H4 (cell line): Measurements from ENCODE around the gene ABCA4. TPM values are rescaled to one million over a fixed set of nuclear protein-coding genes. Genes with fewer than 3 reads are reported as not detected.
"Not testable (repeated sequence)": the region's sequence is repeated elsewhere in the genome, so short reads cannot be mapped to it uniquely, and the experiment has no call there.

Experiments
- DNase-seq: peaks from one replicate; pipeline ENCODE4 v3.0.0-alpha.2; 2015; ENCODE audit warnings: low spot score
- total RNA-seq: library from RNA; depleted of rRNA; stranded (reverse); fragments of >200 nt; shearing (Covaris generic); gene quantifications from 2 replicates; pipeline ENCODE4 v1.2.3, GENCODE V29; 2014

Gene ABCA4
- total RNA-seq, 1 experiment from 2014 or later = 1.1 TPM

DNA sequence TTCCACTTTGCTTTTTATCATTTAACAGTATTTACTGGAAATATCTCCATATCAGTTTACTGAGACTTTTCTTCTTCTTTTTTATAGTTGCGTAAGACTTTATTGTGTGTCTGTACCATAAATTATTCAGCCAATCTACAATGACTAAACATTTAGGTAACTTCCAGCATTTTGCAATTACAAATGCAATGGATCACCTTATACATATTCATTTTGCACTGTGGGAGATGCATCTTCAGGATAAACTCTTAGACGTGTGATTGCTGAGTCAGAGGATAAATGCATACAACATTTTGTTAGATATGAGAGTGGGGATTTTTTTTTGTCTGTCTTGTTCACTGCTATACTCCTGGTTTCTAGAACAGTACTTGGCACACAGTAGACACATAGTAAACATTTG is 116.0 kb downstream of the ABCA4 start:
- no peak for DNase-seq

DNA sequence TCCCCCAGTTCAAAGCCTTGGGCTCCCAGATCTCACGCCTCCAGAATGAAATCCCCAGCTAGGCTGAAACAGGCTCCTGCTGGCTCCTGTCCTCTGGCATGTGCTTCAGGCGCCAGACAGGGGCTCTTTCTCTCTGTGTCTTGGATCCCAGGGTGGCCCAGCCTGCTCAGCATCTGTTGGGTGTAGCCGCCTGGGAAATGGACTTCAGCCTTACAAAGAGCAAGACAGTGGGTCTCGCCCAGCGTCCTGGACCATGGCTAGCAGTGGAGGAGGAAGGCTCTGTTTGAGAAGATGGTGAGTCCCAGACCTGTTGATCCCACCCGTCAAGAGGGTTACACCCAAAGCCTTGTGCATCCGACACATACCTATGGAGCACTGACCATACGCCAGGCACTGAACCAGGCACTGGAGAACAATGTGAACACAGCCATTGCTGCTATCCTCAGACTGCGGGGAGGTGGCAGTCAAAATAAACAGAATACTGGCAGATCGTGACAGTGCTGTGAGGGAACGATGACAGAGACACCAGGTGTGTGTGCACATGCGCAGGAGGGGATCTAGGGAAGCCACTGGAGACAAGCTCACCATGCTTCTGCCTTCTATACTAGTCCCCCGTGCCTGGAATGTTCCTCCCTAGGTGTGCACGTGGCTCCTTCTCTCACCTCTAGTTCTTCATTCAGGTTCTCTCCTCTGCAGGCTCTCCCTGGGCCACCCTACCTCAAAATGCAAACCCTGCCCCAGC is 118.7 kb downstream of the ABCA4 start:
- DNase-seq = no peak

DNA sequence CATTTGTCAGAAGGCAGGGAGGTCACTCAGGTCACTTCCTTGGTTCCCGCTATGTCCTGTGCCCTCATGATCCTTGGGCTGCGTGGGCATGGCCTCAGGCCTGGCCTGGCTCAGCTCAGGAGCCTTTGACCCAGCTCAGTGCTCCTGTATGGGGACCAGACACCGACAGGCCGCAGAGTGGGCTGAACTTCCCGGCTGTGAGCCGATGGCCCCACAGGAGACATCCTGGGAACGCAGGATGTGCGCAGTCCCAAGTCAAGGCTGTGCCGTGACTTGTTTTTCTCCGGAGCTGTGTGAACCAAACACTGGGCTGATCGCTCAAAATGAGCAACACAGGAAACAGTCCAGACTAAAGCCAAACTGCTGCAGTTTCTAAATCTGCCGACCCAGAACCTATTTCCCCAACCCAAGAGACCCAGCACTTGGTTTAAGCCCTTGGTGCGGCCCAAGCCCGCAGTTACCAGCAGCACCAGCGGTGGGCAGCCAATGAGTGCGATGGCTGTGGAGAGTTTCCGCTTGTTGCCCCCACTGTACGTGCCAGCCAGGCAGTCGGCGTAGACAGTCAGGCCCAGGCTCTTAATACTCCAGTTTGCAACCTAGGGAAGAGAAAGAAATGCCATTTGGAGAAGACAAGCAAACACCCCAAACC is 119.4 kb downstream of the ABCA4 start:
- DNase-seq = no peak

DNA sequence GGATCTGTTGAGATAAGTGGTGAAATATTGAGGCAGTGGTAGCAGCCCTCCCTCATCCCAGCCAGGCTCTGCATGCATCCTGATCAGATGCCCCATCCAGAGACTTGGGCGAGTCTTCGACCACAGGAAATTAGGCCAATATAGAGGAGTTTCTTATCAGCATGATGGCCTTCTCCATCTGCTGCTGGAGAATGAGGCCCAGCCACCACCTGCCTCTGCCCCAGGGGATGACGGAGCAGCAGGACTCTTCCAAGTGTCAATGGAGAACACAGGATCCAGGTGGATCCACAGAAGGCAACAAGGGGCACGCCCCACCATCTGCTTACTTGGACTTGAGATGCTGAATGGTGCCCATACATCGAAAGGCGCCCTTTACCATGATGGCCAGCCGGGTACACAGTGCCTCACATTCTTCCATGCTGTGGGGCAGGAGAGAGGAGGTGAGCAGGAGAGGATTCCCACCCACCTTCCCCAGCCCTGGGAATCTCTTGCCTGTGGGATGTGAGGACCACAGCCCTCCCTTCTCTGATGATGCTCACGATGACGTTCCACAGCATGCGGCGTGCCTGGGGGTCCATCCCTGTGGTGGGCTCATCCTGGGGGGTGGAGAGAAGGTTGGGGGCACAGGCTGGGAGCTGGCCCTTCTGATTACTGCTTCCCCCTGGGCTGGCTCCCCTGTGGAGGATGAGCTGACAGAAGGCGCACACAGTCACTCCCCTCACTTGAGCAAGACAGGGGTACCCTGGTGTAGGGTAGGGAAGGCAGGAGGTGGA is 120.3 kb downstream of the ABCA4 start:
- DNase-seq = no peak

DNA sequence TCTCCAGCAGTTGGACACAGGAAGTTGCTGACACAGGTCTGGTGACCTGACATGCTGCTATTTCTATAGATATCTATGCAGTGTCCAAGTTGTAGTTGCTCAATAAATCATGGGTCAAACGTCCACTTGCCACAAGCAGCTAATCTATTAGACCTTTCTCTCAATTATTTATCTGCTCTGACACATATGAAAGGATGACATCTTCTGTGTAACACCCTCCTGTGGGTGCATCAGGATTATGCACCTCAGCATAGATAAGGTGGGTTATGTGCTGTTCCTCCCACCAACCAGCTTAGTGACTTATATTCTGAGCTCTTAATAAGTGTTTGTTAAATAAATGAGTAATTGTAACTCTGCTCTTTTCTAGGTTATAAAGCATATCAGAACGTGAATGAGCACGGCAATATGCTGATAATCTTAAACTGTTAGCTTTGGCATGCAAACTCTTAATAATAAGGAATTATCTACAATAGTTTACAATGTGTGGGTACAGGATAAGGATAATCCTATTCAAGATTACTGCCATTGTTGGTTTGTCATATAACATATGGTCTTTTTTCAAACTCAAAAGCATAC is 121.0 kb downstream of the ABCA4 start:
- DNase-seq = no peak

DNA sequence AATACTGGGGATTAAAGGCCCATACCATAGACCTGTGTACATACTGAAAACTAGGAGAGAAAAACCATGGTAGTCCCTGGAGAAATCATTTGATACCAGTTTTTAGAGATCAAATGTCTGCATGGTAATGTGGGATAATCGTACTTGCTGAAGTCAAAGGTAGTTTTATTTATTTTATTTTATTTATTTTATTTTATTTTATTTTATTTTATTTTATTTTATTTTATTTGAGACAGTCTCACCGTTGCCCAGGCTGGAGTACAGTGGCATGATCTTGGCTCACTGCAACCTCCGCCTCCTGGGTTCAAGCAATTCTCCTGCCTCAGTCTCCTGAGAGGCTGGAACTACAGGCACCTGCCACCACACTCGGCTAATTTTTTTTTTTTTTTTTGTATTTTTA is 122.4 kb downstream of the ABCA4 start:
- not testable (repeated sequence) for DNase-seq

DNA sequence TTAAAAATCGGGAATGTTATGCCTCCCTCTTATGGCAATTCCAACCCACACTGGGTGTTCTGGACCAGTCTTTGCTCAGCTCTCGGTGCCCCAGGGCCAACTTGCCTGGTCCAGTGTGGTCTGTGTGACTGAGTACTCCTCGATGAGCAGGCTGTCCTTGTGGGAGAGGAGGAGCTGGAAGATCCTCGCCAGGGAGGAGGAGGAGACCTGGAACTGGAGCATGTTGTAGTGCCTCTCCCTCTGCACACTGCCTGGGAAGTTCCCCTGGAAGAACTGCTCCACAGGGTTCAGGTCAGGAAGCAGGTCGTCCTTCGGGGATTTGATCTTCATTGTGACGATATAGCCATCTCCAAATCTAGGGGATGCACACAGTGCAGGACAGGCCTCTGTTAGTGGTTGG is 123.2 kb downstream of the ABCA4 start:
- no peak for DNase-seq

DNA sequence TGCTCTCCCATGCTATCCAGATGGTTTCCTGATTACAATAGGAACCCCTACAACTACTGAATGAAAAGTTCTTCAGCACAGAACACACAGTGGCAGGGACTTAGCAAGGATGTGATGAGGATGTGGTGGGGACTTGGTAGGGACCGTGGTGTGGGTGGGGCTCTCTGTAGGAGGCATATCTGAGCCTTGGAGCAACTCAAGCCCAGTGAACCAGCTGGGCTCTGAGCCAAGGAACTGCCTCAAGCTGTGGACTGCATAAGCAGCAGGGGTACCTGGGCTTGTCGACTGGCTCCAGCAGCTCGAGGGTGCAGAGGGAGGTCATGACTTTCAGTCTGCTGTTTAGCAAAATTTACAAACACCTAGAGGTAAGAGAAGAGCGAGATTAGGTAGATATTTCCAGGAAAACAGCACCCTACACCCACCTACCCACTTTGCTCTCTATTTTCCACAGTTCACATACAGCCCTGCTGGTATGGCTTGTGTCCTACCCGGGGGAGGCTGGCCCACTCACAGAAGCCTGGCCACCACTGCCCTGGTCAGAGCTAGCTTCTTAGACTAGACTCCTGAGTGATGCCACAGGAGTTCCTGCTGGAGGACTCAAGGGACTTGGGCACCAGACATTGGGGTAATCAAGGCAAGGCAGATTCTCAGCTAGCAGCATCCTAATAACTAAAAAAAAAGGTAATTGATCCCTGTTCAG is 125.0 kb downstream of the ABCA4 start:
- DNase-seq = peak; percentile 59

DNA sequence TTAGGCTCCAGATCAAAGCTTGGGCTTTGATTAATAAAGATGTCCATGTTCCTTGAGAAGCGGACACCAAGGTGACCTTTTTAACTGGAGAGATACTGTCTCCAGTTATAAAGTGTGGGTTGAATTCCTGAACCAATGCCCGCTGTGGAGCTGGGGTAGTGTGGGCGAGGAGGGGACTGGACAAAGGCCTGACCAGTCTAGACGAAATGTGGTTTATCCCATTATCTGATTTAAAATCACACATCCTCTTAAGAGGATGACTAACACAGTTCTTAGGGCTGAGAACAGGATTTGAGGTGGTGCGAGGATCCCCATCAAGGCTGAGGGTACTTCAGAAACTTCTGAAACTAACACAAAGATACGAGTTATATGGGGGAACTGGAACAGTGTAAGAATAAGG is 127.2 kb downstream of the ABCA4 start:
- peak; percentile 22 for DNase-seq

DNA sequence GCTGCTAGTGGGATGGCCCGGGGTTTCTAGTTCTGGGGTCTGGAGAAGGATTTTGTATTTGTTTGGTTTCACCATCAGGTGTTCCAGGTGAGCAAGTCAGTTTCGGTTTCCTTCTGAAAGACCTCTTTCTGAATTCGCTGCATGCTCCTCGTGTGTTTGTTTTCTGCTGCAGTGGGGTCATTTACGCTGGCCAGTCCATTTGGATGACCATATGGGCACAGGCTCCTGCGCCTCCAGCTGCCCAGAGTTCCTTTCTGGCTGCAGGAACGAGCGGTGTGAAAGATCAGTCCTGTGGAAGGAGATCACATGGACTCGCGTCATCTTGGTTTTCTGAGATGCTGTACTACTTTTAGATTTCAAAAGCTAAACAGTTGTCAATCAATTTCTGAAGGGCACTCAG is 128.0 kb downstream of the ABCA4 start:
- no peak for DNase-seq

DNA sequence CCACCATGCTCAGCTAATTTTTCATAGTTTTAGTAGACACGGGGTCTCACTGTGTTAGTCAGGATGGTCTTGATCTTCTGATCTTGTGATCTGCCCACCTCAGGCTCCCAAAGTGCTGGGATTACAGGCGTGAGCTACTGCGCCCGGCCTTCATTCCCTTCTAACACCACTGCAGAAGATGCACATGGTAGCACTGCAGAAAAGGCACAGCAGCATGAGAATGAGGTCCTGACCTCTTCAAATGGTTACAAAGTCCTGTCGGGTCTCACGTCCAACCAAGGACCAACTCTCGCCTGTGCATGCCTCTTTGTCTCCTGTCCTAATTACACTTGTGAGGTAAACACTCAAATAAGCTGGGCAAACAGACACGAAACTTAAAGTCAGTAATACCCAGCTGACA is 128.8 kb downstream of the ABCA4 start:
- DNase-seq = no peak

DNA sequence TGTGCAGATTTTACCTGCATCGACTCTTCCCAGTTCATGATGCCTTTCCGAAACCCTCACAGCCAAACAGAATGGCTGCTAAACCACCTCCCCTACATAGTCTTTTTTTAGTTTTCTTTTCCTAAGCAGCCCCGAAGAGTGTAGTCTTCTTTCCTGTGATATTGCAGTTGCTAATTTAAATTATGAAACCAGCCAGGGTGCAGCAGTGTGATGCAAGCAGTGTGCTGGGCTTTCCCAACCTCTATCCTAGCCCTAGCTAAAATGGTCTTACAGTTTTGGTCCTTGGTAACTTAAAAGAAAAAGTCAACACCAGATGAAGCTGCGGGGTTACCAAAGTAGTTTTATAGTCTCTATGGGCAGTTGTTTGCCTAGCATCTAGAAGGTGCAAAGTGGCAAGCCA is 129.7 kb downstream of the ABCA4 start:
- DNase-seq = no peak

DNA sequence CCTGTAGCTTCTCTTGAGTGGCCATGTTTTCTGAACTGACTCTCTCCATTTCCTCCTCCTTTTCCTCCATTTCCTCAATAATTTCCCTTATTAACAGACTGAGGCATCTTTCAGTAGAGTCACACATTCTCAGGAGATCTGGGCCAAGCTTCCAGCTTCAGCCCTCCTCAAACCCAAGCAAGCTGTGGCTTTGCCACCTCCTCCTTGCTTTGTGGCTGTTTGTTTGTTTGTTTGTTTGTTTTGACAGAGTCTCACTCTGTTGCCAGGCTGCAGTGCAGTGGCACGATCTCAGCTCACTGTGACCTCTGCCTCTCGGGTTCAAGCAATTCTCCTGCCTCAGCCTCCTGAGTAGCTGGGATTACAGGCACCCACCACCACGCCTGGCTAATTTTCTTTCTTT is 130.5 kb downstream of the ABCA4 start:
- DNase-seq = not testable (repeated sequence)

DNA sequence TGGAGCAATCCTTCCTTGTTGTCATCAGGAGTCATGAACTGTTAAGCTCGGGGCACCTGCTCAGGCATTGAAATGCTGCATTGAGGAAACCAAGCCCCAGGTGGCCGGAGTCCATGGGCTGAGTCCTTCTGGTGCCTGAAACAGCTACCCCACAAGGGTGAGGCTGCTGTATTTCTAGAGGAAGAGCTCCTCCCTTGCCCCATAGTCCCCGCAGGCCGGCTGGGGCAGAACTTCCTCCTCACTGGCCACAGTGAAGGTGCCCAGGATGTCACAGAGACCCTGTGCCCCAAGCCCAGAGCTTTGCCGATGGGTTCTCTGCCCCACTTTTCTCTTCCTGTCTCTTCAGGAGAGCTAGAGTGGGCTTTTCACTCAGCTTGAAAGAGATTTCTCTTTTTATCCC is 130.9 kb downstream of the ABCA4 start:
- no peak for DNase-seq

DNA sequence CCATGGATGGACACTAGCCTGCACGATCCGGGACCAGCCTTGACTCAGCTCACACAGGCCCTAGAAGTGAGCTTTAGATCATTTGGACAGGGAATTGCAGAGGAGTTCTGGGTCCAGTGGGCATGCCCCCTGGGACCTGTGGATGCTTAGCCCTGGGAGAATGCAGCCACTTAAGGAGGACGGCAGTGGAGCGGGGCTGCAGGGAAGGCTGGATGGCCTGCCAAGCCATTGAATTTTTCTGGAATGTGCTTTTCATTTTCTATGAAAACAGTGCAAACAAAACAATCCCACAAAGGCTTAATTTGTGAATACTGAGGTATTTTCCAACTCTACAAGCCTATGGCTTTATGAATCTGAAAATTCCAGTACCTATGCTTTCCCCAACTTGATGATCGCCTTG is 131.3 kb downstream of the ABCA4 start:
- no peak for DNase-seq

DNA sequence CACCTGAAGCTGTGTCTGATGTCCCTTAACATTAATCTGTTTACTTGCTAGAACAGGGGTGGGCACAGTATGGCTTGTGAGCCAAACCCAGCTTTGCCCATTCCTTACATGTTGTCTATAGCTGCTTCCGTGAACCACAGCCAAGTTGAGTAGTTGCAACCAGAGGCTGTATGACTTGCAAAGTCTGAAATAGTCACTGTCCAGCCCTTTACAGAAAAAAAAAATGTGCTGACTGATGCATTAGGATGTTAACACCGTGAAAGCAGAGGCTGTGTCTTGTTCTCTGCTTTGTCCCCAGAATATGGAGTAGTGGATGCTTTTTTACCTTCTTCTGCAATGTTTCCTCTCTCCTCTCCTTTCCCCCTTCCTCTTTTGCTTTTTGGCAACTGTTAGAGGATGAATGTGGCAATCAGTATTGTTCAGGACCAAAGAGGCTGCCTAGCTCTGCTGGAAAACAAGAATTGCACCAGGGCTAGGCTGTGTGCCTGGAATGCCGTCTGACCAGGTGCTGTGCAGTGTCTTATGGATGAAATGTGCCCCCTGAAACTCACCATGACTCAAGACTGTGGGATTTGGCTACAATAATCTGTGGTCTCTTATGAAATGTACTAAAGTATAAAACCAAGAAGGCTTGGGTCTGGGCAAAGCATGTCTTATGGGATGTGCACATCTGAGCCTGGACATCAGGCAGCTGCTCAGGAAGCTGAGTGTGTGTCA is 132.2 kb downstream of the ABCA4 start:
- DNase-seq = peak; percentile 9

DNA sequence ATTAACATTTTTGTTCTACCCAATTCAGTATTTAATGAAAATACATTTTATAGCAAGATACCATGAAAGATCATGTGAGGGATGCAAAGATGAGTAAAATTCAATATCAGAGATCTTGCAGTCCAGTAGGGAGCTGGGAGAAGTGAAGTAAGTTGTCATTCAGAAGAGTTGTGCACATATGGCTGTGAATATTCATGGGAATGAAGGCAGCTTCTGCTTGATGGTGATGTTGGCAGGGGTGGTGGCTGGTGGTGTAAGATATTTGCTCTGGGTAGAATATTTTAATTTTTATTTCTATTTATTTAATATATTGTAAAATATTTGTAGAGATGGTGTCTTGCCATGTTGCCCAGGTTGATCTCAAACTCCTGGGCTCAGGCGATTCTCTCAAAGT is 139.7 kb downstream of the ABCA4 start:
- no peak for DNase-seq

DNA sequence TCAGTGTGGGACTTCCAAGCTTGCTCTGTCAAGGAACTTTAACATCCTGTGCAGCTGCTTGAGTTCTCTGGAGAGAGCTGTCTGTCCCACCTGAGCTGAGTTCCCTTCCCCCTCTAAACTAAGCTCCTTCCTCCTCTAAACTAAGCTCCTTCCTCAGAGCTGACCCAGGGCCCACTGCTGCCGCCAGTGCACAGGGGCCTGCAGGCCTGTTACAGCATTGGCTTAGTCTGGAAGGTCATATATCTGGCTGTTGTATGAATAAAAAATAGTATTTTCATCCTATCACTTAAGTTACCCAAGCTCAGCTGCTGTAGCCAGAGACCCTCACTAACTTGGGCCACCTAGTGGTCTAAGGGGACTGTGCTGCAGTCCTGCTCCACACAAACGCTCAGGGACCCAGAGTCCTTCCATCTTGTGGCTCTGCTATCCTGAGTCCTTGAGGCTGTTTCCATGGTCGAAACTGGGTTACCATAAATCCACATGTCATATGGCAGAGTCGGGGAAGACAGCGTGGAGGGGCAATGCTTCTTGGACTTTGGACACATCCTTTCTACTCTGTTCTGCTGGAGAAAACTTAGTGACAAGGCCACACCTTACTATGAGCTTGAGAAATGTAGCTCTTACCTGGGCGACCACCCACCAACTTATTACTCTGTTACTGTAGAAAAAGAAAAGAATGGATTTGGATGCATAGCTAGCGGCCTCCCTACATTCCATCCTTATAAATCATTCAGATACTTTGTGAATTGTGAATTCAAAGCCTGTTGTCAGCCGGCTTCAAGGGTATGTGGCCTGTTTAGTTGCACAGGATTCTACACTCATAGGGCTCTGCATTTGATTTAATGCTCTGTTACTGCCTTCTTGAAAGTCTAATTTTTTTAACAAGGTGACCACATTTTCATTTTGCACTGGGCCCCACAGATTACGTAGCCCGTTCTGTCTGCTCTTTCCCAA is 140.4 kb downstream of the ABCA4 start:
- DNase-seq = no peak

DNA sequence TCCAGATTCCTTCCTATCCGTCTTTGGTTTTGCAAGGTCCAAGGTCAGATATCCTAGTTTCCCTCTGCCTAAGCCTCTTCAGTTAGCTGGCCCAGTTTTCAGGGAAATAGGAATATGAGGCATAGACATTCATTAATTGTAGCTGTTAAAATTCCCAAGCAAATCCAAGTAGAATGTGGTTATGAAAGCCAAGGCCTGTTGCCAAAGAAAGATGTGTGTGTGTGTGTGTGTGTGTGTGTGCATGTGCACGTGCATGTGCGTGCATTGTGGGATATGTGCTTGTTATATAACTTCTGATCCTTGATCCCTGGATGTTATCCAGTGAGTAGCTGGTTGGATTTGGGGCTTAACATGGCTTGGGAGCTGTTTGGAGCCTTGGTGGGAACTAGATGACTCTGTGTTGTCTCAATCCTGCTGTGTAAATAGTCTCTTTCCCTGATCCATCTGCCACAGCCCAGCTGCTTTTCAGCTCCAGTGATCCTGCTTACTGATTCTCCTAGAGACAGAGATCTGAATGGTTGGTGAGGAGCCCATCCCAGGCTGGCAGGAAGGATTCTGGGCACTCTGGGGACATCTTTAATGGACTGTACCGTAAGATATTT is 141.1 kb downstream of the ABCA4 start:
- DNase-seq = no peak
